SH-SY5Y (cell line): ENCODE measurements around the gene TCF25.

Experiments used
- GATA2 ChIP-seq: IDR thresholded peaks from 2 replicates; pipeline ENCODE4 v1.6.1; 2011; ENCODE audit warnings: mild to moderate bottlenecking, low read depth, low read length
- GATA3 ChIP-seq: IDR thresholded peaks from 2 replicates; pipeline ENCODE4 v1.6.1; 2011; ENCODE audit warnings: low read depth, mild to moderate bottlenecking, low read length, moderate library complexity

DNA sequence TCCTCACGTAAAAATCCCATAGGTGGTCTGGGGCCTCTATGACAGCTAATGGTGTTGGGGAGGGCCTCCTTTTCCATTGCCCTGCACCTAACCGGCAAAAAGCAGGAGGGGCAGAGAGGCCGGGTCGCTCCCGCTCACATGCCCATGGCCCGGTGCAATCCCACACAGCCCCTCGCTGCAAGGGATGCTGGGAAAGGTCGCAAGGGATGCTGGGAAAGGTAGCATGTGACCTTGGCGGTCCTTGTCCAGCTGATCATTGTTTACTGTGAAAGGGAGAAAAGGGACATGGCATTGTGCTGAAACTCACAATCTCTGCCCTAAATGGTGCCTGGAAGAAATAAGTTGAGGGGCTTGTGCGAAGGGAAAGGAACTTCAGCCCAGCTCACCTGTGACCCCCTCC lies 85.2 kb downstream of the TCF25 start:
- TF ChIP-seq GATA3, result no peak
- no peak for TF ChIP-seq GATA2
